MCF 10A (cell line): ENCODE data around the gene CAVIN1. TPM values are rescaled to one million over a fixed set of nuclear protein-coding genes. Genes with fewer than 3 reads are reported as not detected.
"Not testable (repeated sequence)": the region's sequence is repeated elsewhere in the genome, so short reads cannot be mapped to it uniquely, and the experiment has no call there.

Source experiments
- BruUV-seq: library from RNA; stranded (reverse); fragments of 400-500 nt; replicated peaks from 2 replicates; lab custom pipeline; 2021; lab: Mats Ljungman, UMichigan
- CTCF ChIA-PET: fragments of 300-600 bp; sonication (Branson Sonifier 250); formaldehyde crosslinking; extraction: SDS; loops from one replicate; lab custom pipeline; 2021; ENCODE audit warnings: antibody characterized with exemption, inconsistent platforms; lab: Yijun Ruan, JAX
- POLR2A ChIA-PET: fragments of 300-600, 350-650 bp; sonication (Branson Sonifier 250); formaldehyde crosslinking; extraction: SDS; loops from one replicate; lab custom pipeline; 2020; ENCODE audit warnings: antibody characterized with exemption, inconsistent platforms; lab: Yijun Ruan, JAX
- DNase-seq: peaks from one replicate; pipeline ENCODE4 v3.0.0-alpha.2; 2018; ENCODE audit not compliant: unreplicated experiment
- H3K27ac Mint-ChIP-seq: one replicate; pipeline ENCODE4 v1.8.0; 2022; ENCODE audit warnings: mild to moderate bottlenecking, low read depth, mixed read lengths; ENCODE audit not compliant: unreplicated experiment
- H3K27me3 Mint-ChIP-seq: one replicate; pipeline ENCODE4 v1.8.0; 2022; ENCODE audit warnings: mixed read lengths; ENCODE audit not compliant: insufficient read depth, unreplicated experiment
- H3K36me3 Mint-ChIP-seq: one replicate; pipeline ENCODE4 v1.8.0; 2022; ENCODE audit warnings: mild to moderate bottlenecking, moderate library complexity, mixed read lengths; ENCODE audit not compliant: insufficient read depth, unreplicated experiment
- H3K4me1 Mint-ChIP-seq: one replicate; pipeline ENCODE4 v1.8.0; 2022; ENCODE audit warnings: mixed read lengths; ENCODE audit not compliant: insufficient read depth, unreplicated experiment
- H3K4me3 Mint-ChIP-seq: one replicate; pipeline ENCODE4 v1.8.0; 2022; ENCODE audit warnings: mild to moderate bottlenecking, moderate library complexity, mixed read lengths; ENCODE audit not compliant: unreplicated experiment
- H3K9me3 Mint-ChIP-seq: one replicate; pipeline ENCODE4 v1.8.0; 2022; ENCODE audit warnings: mixed read lengths; ENCODE audit not compliant: unreplicated experiment
- CTCF ChIP-seq: fragments of 200-600 bp; IDR thresholded peaks from one replicate; pipeline ENCODE4 v1.8.0; 2022; ENCODE audit warnings: antibody characterized with exemption, mild to moderate bottlenecking; ENCODE audit not compliant: unreplicated experiment
- intact Hi-C: fragments of 100-400 bp; cut with micrococcal nuclease; formaldehyde crosslinking; loops from 2 replicates; pipeline ENCODE4 v1.14.1; 2022
- total RNA-seq: library from RNA; stranded (reverse); gene quantifications from 2 replicates; pipeline ENCODE4 v1.2.3, GENCODE V29; 2022

The CAVIN1 gene
- total RNA-seq, 1 experiment from 2014 or later: 143 TPM

GRCh38 chr17:42373896-42374295 is 49.2 kb downstream of the CAVIN1 start:
- Mint-ChIP-seq H3K27ac (no peak overlapping the region), H3K4me1 (peaks cover 7% of the 10 kb centered on the region), H3K27me3 (no peaks in the 10 kb centered on the region), H3K4me3 (no peak overlapping the region), H3K9me3 (no peaks in the 10 kb centered on the region), H3K36me3 (peaks cover 49% of the 10 kb centered on the region)
- no TSS peak for BruUV-seq
- TF ChIP-seq CTCF: no peak
- CTCF ChIA-PET: no interaction called here
- POLR2A ChIA-PET: interaction anchor here (1.7 to 1.8 kb wide), 2 partner anchors 12 to 15 kb away, joined by 4 to 7 read pairs; partner anchors contain the start of gene STAT3
- no peak for DNase-seq
- intact Hi-C loops: no loop called here

- ChIA-PET CTCF (interaction anchor here (0.6 kb wide), 2 partner anchors 12 to 19 kb away, joined by 3 read pairs; no protein-coding TSS in a partner anchor), POLR2A (interaction anchor here (0.6 to 1.8 kb wide), 2 partner anchors 16 to 111 kb away, joined by 4 read pairs; partner anchors contain the start of gene STAT3)
- no peak for DNase-seq
- Mint-ChIP-seq H3K4me1 (peaks cover 6% of the 10 kb centered on the region), H3K4me3 (no peak overlapping the region), H3K27me3 (no peaks in the 10 kb centered on the region), H3K27ac (no peak overlapping the region), H3K9me3 (no peaks in the 10 kb centered on the region), H3K36me3 (peaks cover 45% of the 10 kb centered on the region)
- no TSS peak for BruUV-seq
- no peak for TF ChIP-seq CTCF
- intact Hi-C loops: no loop called here
Measured at GRCh38 chr17:42372142-42372541, 50.9 kb downstream of the CAVIN1 start.

GRCh38 chr17:42368797-42369561 is 54.1 kb downstream of the CAVIN1 start:
- H3K4me3 Mint-ChIP-seq, intact Hi-C loops, BruUV-seq, DNase-seq, H3K9me3 Mint-ChIP-seq, H3K27me3 Mint-ChIP-seq, H3K27ac Mint-ChIP-seq: not testable (repeated sequence)
- CTCF ChIA-PET: interaction anchor here (0.6 kb wide), 1 partner anchor 124 kb away, joined by 5 read pairs; no protein-coding TSS in a partner anchor
- peaks cover 26% of the 10 kb centered on the region for H3K4me1 Mint-ChIP-seq
- H3K36me3 Mint-ChIP-seq: peaks cover 59% of the 10 kb centered on the region
- POLR2A ChIA-PET: interaction anchor here (0.6 kb wide), 1 partner anchor 688 kb away, joined by 4 read pairs; no protein-coding TSS in a partner anchor

- DNase-seq, H3K9me3 Mint-ChIP-seq, BruUV-seq, H3K27me3 Mint-ChIP-seq, H3K4me3 Mint-ChIP-seq, intact Hi-C loops, H3K27ac Mint-ChIP-seq: not testable (repeated sequence)
- Mint-ChIP-seq H3K4me1 (peaks cover 32% of the 10 kb centered on the region), H3K36me3 (peaks cover 59% of the 10 kb centered on the region)
- ChIA-PET POLR2A (interaction anchor here (1.2 kb wide), 1 partner anchor 20 kb away, joined by 3 read pairs; no protein-coding TSS in a partner anchor), CTCF (interaction anchor here (0.6 kb wide), 1 partner anchor 123 kb away, joined by 5 read pairs; no protein-coding TSS in a partner anchor)
Measured at GRCh38 chr17:42368310-42368709, 54.7 kb downstream of the CAVIN1 start.

GRCh38 chr17:42366176-42367023 is 56.7 kb downstream of the CAVIN1 start:
- POLR2A ChIA-PET: interaction anchor here (0.9 to 1.5 kb wide), 2 partner anchors 56 to 76 kb away, joined by 3 to 4 read pairs; partner anchors contain the start of gene CAVIN1
- H3K9me3 Mint-ChIP-seq, DNase-seq, intact Hi-C loops, H3K27ac Mint-ChIP-seq, H3K4me3 Mint-ChIP-seq, BruUV-seq, H3K27me3 Mint-ChIP-seq: not testable (repeated sequence)
- CTCF ChIA-PET: interaction anchor here (1.0 kb wide), 1 partner anchor 39 kb away, joined by 4 read pairs; no protein-coding TSS in a partner anchor
- Mint-ChIP-seq H3K36me3 (peaks cover 45% of the 10 kb centered on the region), H3K4me1 (peaks cover 48% of the 10 kb centered on the region)
